ENCODE measurements around the gene SMIM10. TPM values are rescaled to one million over a fixed set of nuclear protein-coding genes. Genes with fewer than 3 reads are reported as not detected.
"Not testable (repeated sequence)": the region's sequence is repeated elsewhere in the genome, so short reads cannot be mapped to it uniquely, and the experiment has no call there.

Gene SMIM10
- 2.5 and 5.5 TPM in 2 replicates for total RNA-seq

DNA sequence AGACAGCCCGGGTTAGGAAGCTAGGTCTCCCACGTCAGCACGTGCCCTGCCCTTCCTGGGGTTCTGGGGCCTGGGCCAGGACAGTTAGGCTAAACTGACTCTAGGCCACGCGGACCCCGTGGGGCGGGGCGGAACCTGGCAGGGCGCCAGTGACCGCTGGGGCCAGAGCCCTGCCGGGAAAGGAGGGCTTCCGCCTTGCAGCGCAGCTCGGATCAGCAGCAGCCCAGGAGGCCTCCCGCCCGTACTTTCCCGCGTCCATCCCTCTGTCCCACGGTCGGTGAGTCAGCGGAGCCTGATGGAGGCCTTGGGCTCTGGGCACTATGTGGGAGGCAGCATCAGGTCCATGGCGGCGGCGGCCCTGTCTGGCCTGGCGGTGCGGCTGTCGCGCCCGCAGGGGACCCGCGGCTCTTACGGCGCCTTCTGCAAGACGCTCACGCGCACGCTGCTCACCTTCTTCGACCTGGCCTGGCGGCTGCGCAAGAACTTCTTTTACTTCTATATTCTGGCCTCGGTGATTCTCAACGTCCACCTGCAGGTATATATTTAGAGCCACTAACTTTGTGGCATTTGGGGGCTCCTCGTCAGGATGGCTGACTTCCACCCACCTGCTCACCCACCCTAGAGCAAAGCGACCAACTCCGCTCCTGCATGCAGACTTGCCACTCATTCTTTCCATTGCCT, at the start of gene SMIM10:
TSS of gene SMIM10 (plus strand) at position 191 of the 681 bp plus-strand sequence. CDS start at position 296, 105 bp downstream.
- DNase-seq (ENCODE audit: low read depth) = no peak
- peak within 1 kb of the TSS; percentile 38 for H3K4me3 ChIP-seq (ENCODE audit: low read depth, low read length)
- TF ChIP-seq, protein P1, sequence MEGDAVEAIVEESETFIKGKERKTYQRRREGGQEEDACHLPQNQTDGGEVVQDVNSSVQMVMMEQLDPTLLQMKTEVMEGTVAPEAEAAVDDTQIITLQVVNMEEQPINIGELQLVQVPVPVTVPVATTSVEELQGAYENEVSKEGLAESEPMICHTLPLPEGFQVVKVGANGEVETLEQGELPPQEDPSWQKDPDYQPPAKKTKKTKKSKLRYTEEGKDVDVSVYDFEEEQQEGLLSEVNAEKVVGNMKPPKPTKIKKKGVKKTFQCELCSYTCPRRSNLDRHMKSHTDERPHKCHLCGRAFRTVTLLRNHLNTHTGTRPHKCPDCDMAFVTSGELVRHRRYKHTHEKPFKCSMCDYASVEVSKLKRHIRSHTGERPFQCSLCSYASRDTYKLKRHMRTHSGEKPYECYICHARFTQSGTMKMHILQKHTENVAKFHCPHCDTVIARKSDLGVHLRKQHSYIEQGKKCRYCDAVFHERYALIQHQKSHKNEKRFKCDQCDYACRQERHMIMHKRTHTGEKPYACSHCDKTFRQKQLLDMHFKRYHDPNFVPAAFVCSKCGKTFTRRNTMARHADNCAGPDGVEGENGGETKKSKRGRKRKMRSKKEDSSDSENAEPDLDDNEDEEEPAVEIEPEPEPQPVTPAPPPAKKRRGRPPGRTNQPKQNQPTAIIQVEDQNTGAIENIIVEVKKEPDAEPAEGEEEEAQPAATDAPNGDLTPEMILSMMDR (conservative IDR thresholded peaks at IDR 0.05; ENCODE audit: low read depth, low read length) = no peak

DNA sequence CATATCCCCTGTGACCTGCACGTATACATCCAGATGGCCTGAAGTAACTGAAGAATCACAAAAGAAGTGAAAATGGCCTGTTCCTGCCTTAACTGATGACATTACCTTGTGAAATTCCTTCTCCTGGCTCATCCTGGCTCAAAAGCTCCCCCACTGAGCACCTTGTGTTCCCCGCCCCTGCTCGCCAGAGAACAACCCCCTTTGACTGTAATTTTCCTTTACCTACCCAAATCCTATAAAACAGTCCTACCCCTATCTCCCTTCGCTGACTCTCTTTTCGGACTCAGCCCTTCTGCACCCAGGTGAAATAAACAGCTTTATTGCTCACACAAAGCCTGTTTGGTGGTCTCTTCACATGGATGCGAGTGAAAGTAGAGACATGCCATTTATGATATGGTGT, 44.4 kb upstream of the SMIM10 start:
- not testable (repeated sequence) for DNase-seq (ENCODE audit: low read depth); H3K4me3 ChIP-seq (ENCODE audit: low read depth, low read length)

DNA sequence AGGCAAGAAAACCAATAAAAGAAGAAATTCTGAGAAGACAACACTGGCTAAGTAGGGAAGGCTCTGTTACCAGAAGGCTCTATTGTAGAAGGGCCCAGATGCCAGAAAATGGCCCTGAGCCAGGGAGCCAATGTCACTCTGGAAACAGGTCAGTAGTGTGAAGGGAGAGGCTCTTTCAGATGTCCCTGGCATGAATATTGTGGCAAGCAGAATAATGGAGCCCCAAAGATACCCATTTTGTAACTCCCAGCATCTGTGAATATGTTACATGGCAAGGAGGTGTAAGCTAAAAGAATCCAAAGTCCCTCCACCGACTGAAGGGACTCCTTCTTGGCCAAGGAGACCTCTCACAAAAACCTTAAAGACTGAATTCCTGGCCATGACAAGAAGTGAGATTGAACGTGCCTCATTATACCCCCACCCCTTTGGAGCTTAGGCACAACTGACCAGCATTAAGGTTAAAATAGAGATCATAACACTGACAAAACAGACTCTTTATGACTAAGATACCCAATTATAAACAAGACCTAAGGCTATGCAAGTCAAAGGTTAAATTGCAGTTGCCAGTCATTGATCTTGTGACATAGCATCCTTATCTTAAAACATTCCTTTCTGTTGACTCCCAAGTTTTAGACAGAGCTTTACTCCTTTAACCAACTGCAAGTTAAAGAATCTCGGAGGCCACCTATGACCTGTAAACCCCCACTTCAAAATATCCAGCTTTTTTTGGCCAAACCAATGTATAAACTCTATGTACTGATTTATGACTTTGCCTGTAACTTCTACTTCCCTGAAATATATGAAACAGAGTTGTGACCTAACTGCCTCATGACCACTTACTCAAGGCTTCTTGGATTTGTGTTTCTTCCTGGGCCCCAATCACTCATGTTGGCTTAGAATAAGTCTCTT, 42.2 kb upstream of the SMIM10 start:
- TF ChIP-seq, protein P1 (conservative IDR thresholded peaks at IDR 0.05; ENCODE audit: low read depth, low read length) = no peak
- H3K4me3 ChIP-seq (ENCODE audit: low read depth, low read length) = no peak overlapping the region
- no peak for DNase-seq (ENCODE audit: low read depth)

DNA sequence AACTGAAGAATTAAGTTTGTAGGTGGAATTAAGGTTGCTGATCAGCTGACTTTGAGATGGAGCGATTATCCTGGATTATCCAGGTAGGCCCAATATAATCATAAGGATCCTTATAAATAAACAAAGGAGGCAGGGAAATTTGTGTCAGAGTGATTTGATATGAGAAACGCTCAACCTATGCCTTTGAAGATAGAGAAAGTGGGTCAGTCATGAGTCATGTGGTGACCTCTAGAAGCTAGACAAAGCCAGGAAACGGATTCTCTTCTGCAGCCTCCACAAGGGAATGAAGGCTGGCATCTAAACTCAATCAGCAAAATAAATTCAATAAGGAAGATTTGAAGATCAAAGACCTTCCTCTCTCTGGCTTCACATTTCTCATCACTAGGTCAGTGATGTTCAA, 41.5 kb upstream of the SMIM10 start:
- TF ChIP-seq, protein P1 (conservative IDR thresholded peaks at IDR 0.05; ENCODE audit: low read depth, low read length) = no peak
- H3K4me3 ChIP-seq (ENCODE audit: low read depth, low read length) = no peak overlapping the region
- DNase-seq (ENCODE audit: low read depth) = no peak

DNA sequence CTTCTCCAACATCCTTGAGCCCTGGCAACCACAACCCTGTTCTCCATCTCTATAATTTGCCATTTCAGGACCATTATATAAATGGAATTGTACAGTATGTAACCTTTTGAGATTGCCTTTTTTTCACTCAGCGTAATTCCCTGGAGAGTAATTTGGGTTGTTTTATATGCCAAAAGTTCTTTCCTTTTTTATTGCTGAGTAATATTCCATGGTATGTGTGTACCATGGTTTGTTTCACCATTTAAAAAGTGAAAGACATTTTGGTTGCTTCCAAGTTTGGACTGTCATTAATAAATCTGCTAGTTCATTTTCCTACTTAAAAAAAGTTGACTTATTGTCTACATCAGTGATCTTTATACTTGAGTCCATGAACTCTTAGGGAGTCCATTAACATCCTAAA, 33.0 kb upstream of the SMIM10 start:
- TF ChIP-seq, protein P1 (conservative IDR thresholded peaks at IDR 0.05; ENCODE audit: low read depth, low read length) = no peak
- H3K4me3 ChIP-seq (ENCODE audit: low read depth, low read length) = no peak overlapping the region
- DNase-seq (ENCODE audit: low read depth) = no peak

DNA sequence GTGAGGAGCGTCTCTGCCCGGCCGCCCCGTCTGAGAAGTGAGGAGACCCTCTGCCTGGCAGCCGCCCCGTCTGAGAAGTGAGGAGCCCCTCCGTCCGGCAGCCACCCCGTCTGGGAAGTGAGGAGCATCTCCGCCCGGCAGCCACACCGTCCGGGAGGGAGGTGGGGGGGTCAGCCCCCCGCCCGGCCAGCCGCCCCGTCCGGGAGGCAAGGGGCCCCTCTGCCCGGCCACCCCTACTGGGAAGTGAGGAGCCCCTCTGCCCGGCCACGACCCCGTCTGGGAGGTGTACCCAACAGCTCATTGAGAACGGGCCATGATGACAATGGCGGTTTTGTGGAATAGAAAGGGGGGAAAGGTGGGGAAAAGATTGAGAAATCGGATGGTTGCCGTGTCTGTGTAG, 30.4 kb upstream of the SMIM10 start:
- not testable (repeated sequence) for H3K4me3 ChIP-seq (ENCODE audit: low read depth, low read length); DNase-seq (ENCODE audit: low read depth)

DNA sequence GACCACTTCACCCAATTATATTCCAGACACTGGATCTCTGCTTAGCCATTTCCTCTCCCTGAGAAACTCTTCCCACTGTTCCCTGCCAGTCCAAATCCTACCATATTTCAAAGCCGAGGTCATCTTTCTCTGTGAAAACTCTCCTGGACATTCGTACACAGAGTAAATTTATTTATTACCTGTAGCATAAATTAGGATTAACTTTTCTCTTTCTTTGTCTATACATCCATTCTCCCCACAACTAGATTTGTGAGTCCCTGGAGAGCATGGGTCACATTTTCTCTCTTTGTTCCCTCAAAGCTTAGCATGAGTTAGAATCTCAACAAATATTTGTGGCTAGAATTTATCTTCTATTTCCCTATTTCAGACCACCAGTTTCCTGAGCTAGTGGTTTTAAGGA, 27.8 kb upstream of the SMIM10 start:
- no peak overlapping the region for H3K4me3 ChIP-seq (ENCODE audit: low read depth, low read length)
- TF ChIP-seq, protein P1 (conservative IDR thresholded peaks at IDR 0.05; ENCODE audit: low read depth, low read length) = no peak
- no peak for DNase-seq (ENCODE audit: low read depth)

DNA sequence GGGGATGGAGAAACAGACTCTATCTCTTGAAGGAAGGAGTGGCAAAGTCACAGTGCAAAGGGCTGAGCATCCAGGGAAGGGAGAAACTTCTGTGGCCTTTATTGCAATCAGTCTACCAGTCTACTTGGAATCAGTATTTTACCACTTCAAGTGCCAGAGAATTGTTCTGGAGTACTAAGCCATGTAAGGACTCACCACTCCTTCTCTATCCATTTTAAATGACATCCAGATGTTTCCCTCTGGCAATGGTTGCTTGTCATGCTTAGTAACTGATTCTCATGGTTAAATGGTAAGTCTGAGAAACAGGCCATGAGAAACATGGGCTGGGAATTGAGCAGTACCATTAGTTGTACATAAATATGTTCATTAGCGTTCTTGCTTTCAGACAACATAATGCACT, 21.1 kb upstream of the SMIM10 start:
- TF ChIP-seq, protein P1 (conservative IDR thresholded peaks at IDR 0.05; ENCODE audit: low read depth, low read length) = no peak
- DNase-seq (ENCODE audit: low read depth) = no peak
- no peak overlapping the region for H3K4me3 ChIP-seq (ENCODE audit: low read depth, low read length)

Measured in epithelial cell of proximal tubule (primary cell).